PC-3 (cell line): Measurements from ENCODE around the gene KCNC2.

Experiments used
- CTCF ChIP-seq: fragments of 300-600 bp; sonication (generic); conservative IDR thresholded peaks from 2 replicates; pipeline ENCODE4 v1.5.1; 2017; ENCODE audit warnings: antibody characterized with exemption, low read depth, mild to moderate bottlenecking, low read length
- EZH2 ChIP-seq: fragments of 300-600 bp; sonication (generic); IDR thresholded peaks from one replicate; pipeline ENCODE4 v1.6.1; 2017; ENCODE audit warnings: antibody characterized with exemption, mild to moderate bottlenecking, low read length; ENCODE audit not compliant: unreplicated experiment
- EZH2phosphoT487 ChIP-seq: fragments of 300-600 bp; sonication (generic); IDR thresholded peaks from 2 replicates; pipeline ENCODE4 v1.6.1; 2018; ENCODE audit warnings: mild to moderate bottlenecking, antibody characterized with exemption, low read length, borderline replicate concordance

- no peak for TF ChIP-seq CTCF
- no peak for TF ChIP-seq EZH2
- TF ChIP-seq EZH2phosphoT487, result no peak
Measured at GRCh38 chr12:75081305-75081704, 128.3 kb downstream of the KCNC2 start.
